ENCODE data around the gene GAPVD1.
"Not testable (repeated sequence)": the region's sequence is repeated elsewhere in the genome, so short reads cannot be mapped to it uniquely, and the experiment has no call there.

The GAPVD1 gene, protein sequence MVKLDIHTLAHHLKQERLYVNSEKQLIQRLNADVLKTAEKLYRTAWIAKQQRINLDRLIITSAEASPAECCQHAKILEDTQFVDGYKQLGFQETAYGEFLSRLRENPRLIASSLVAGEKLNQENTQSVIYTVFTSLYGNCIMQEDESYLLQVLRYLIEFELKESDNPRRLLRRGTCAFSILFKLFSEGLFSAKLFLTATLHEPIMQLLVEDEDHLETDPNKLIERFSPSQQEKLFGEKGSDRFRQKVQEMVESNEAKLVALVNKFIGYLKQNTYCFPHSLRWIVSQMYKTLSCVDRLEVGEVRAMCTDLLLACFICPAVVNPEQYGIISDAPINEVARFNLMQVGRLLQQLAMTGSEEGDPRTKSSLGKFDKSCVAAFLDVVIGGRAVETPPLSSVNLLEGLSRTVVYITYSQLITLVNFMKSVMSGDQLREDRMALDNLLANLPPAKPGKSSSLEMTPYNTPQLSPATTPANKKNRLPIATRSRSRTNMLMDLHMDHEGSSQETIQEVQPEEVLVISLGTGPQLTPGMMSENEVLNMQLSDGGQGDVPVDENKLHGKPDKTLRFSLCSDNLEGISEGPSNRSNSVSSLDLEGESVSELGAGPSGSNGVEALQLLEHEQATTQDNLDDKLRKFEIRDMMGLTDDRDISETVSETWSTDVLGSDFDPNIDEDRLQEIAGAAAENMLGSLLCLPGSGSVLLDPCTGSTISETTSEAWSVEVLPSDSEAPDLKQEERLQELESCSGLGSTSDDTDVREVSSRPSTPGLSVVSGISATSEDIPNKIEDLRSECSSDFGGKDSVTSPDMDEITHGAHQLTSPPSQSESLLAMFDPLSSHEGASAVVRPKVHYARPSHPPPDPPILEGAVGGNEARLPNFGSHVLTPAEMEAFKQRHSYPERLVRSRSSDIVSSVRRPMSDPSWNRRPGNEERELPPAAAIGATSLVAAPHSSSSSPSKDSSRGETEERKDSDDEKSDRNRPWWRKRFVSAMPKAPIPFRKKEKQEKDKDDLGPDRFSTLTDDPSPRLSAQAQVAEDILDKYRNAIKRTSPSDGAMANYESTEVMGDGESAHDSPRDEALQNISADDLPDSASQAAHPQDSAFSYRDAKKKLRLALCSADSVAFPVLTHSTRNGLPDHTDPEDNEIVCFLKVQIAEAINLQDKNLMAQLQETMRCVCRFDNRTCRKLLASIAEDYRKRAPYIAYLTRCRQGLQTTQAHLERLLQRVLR (N-terminal part only)

GRCh38 chr9:125261501-125262293, at the start of gene GAPVD1:
Gene GAPVD1, plus strand, starts transcription at chr9:125261826. Its CDS starts 37,096 bp downstream, at chr9:125298922.
- peak; percentile 66 for DNase-seq

DNA sequence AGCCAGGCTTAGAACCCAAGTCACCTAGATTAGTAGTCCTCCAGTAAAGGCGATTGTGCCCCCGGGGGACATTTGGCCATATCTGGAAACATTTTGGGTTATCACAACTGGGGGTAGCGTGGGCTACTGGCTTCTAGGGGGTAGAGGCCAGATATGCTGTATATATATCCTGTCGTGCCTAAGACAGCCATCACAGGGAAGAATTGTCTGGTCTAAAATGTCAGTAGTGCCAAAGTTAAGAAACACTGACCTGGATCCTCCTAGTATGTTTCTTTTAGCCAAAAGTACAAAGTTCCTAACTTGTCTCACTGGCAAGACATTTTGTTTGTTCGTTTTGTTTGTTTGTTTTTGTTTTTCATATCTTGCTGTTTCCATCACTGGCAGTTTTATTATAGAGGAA, 47.4 kb upstream of the GAPVD1 start:
- no peak for DNase-seq

GRCh38 chr9:125218621-125219020, 43.0 kb upstream of the GAPVD1 start:
- no peak for DNase-seq

- not testable (repeated sequence) for DNase-seq
Measured at GRCh38 chr9:125224858-125225257, 36.8 kb upstream of the GAPVD1 start.

DNA sequence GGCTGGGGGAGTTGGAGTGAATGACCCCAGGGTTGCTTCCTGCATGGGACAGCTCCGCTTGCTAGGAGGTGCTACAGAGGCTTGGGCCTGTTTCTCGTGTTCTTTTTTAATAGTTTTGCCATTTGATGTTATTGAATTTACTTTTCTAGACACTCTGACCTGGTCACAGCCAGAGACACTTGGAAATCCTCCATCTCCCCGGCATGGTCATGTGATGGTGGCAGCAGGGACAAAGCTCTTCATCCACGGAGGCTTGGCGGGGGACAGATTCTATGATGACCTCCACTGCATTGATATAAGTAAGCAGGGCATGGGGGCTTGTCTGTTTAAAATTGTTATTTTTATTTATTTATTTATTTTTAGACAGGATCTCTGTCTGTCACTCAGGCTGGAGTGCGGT, 33.9 kb upstream of the GAPVD1 start:
- no peak for DNase-seq

DNA sequence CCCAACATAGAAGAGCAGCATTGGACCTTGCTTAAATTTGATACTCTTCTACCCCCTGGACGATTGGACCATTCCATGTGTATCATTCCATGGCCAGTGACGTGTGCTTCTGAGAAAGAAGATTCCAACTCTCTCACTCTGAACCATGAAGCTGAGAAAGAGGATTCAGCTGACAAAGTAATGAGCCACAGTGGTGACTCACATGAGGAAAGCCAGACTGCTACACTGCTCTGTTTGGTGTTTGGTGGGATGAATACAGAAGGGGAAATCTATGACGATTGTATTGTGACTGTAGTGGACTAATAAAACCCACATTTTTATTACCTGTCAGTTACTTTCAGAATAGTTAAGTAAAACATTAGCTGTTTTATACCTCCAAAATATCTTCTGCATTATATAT, 27.9 kb upstream of the GAPVD1 start:
- no peak for DNase-seq

DNA sequence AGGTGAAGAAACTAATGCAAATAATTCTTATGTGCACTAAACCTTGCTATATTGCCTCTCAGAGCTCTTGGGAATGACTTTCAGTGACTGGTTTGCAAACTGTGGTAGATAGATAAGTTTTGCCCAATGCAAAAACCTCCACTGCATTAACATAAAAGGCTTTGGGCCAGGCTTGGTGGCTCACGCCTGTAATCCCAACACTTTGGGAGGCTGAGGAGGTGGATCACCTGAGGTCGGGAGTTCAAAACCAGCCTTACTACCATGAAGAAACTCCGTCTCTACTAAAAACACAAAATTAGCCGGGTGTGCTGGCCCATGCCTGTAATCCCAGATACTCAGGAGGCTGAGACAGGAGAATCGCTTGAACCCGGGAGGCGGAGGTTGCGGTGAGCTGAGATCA, 27.5 kb upstream of the GAPVD1 start:
- DNase-seq, result not testable (repeated sequence)

GRCh38 chr9:125235804-125236519, 25.7 kb upstream of the GAPVD1 start:
- DNase-seq, result no peak

DNA sequence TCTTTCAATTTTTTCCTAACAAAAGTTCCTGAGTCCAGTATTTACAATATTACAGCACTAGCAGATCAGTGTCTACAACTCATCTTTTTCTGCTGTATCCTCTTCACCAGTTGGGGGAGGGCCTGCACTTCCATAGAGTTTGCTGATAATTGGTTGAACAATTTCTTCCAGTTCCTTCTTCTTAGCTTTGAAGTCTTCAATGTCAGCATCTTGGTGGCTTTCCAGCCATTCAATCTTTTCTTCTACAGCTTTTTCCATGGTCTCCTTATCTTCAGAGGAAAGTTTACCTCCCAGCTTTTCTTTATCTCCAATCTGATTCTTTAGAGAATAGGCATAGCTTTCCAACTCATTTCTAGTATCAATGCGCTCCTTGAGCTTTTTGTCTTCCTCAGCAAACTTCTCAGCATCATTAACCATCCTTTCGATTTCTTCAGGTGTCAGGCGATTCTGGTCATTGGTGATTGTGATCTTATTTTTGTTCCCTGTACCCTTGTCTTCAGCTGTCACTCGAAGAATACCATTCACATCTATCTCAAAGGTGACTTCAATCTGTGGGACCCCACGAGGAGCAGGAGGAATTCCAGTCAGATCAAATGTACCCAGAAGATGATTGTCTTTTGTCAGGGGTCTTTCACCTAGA, 25.0 kb upstream of the GAPVD1 start:
- DNase-seq, result not testable (repeated sequence)

- DNase-seq, result no peak
Measured at GRCh38 chr9:125238127-125238914, 23.3 kb upstream of the GAPVD1 start.

GRCh38 chr9:125238915-125239446, 22.6 kb upstream of the GAPVD1 start:
- no peak for DNase-seq

DNA sequence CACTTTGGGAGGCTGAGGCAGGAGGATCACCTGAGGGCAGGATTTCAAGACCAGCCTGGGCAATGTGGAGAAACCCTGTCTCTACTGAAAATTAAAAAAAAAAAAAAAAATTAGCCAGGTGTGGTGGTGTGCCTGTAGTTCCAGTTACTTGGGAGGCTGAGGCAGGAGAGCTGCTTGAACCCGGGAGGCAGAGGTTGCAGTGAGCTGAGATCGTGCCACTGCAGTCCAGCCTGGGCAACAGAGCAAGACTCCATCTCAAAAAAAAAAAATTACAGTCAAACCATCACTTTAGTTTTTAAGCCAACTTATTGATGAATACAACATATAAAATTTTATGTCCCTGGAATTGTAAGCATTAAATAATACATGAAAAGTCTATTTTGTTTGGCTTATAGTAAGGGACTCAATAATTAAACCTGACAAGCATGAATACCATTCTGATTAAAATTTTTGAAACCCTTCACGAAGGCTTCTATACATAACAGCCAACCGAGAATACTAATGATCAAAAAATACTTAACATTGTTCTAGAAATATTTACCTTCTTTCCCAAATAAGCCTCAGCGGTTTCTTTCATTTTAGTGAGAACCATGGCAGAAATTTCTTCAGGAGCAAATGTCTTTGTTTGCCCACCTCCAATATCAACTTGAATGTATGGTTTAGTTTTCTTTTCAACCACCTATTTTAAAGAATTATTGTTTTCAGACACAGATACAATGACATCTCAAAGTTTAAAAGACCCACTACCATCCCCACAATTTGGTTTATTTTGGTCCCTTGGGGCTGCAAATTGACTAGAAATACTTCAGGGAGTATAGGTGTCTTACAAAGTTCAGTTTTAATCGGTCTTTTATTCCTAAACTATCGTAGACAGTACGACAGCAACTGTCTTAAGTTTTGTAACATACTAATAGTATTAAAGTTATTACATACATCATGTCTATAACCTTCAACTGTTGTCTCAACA, 21.7 kb upstream of the GAPVD1 start:
- no peak for DNase-seq

DNA sequence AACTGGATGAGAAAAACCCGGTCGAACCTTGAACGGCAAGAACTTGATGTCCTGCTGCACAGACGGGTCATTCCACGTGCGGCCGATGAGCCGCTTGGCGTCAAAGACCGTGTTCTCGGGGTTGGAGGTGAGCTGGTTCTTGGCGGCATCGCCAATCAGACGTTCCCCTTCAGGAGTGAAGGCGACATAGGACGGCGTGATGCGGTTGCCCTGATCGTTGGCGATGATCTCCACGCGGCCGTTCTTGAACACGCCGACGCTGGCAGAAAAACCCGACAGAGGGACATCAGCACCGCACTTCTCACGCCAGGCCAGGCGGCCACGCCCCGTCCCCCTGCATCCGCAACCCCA, 21.0 kb upstream of the GAPVD1 start:
- DNase-seq, result no peak

DNA sequence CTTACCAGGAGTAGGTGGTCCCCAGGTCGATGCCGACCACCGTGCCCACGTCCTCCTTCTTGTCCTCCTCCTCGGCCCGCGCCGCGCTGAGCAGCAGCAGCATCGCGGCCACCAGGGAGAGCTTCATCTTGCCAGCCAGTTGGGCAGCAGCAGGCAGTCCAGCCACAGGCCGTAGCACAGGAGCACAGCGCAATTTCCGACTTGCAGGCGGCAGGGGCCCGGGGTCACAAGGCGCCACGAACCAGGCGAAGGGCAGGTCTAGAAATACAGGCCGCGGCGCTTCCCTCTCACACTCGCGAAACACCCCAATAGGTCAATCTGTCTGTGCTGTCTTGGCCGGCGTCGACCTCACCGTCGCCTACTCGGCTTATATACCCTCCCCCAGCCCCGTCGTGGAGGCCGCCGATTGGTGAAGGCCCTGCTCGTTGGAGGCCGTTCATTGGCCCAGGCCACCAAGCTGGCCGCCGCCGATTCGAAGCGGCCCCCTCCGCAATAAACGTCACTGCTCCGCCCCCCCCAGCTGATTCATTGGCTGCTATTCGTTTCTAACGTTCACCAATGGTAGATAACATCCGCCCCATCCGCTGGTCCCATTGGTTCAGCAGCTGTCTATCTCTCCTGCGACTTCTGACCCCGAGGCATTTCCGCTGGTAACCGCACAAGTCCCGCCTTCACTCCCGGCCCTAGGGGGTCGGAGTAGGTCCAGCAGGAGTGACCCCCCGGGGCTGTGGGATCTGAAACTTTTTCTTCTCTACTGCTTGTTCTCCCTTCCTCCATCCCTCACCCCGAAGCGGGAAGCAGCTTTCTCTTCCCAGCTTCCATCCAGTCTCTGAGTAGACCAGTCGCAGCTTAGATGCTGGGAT, 20.4 kb upstream of the GAPVD1 start, which contains the start of gene HSPA5:
Gene HSPA5 (minus strand): TSS at position 344 of the 863 bp plus-strand sequence. CDS start 217 bp downstream, at position 127.
- DNase-seq, result peak; percentile 97

- no peak for DNase-seq
Measured at GRCh38 chr9:125241863-125242739, 19.5 kb upstream of the GAPVD1 start.

- no peak for DNase-seq
Measured at GRCh38 chr9:125243792-125244260, 17.8 kb upstream of the GAPVD1 start.

All from NCI-H446 treated with DMSO at 0.1 percent for 48 hours (cell line).